HL-60 (cell line): ENCODE results near the gene TRIM72.

Source experiments
- CTCF ChIP-seq: IDR thresholded peaks from one replicate; pipeline ENCODE4 v1.5.1; 2011; ENCODE audit warnings: low read length, control low read depth, inconsistent platforms; ENCODE audit not compliant: insufficient read depth
- POLR2AphosphoS5 ChIP-seq: IDR thresholded peaks from 2 replicates; pipeline ENCODE4 v1.6.1; 2012; ENCODE audit warnings: low read depth
- REST ChIP-seq: IDR thresholded peaks from 2 replicates; pipeline ENCODE4 v1.6.1; 2012; ENCODE audit warnings: low read depth; ENCODE audit not compliant: insufficient replicate concordance
- SPI1 ChIP-seq: IDR thresholded peaks from 2 replicates; pipeline ENCODE4 v1.6.1; 2012; ENCODE audit warnings: low read depth, mild to moderate bottlenecking, borderline replicate concordance

GRCh38 chr16:31199430-31200041 lies 14.4 kb upstream of the TRIM72 start:
- no peak for TF ChIP-seq CTCF
- no peak; the same call in 1 of the 2 replicates for TF ChIP-seq POLR2AphosphoS5
- no peak for TF ChIP-seq REST
- no peak for TF ChIP-seq SPI1
